KG1 (cell line): ENCODE results near the gene GJB6.

Experiments used
- DNase-seq: peaks from one replicate; lab custom pipeline; 2025; lab: John Stamatoyannopoulos, UW

GJB6 gene

DNA sequence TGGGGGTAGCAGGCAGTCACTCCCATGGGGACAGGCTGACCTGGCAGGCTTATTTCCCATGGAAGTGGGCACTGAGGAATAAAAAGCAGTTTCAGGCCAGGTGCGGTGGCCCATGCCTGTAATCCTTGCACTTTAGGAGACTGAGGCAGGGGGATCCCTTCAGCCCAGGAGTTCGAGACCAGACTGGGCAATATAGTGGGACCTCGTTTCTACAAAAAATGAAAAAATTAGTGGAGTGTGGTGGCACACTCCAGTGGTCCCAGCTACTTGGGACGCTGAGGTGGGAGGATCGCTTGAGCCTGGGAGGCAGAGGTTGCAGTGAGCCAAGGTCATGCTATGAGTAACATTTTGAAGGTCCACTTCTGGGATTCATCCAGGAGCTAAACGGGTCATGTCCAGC, 45.3 kb downstream of the GJB6 start:
- DNase-seq, result no peak

- DNase-seq, result no peak
These were observed 46.6 kb downstream of the GJB6 start for GRCh38 chr13:20185366-20186056.

GRCh38 chr13:20182231-20182846, 49.8 kb downstream of the GJB6 start:
- no peak for DNase-seq

DNA sequence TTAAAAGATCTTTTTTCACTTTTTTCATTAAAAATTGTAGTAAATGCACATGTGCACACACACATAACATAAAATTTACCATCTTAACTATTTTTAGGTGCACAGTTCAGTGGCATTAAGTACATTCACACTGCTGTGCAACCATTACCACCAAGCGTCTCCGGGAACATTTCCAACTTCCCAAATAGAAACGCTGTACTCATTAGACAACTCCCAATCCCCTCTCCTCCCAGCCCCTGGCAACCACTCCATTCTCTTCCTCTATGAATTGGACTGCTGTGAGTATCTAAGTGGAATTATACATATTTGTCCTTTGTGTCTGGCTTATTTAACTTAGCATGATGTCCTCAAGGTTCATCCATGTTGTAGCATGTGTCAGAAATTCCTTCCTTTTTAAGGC, 50.9 kb downstream of the GJB6 start:
- no peak for DNase-seq

DNA sequence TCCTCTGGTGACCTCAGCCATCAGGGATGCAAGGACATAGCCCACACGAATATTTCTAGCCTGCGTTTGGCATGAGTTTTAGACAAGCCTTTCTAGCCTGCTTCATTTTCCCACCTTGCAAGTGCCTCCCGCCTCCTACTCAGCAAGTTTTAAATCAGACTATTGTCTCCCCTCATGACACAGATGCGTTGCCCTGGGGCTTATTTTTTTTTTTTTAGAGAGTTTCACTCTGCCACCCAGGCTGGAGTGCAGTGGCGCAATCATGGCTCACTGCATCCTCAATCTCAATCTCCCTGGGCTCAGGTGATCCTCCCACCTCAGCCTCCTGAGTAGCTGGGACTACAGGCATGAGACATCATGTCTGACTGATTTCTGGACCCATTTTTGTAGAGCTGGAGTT, 54.0 kb downstream of the GJB6 start:
- no peak for DNase-seq

DNA sequence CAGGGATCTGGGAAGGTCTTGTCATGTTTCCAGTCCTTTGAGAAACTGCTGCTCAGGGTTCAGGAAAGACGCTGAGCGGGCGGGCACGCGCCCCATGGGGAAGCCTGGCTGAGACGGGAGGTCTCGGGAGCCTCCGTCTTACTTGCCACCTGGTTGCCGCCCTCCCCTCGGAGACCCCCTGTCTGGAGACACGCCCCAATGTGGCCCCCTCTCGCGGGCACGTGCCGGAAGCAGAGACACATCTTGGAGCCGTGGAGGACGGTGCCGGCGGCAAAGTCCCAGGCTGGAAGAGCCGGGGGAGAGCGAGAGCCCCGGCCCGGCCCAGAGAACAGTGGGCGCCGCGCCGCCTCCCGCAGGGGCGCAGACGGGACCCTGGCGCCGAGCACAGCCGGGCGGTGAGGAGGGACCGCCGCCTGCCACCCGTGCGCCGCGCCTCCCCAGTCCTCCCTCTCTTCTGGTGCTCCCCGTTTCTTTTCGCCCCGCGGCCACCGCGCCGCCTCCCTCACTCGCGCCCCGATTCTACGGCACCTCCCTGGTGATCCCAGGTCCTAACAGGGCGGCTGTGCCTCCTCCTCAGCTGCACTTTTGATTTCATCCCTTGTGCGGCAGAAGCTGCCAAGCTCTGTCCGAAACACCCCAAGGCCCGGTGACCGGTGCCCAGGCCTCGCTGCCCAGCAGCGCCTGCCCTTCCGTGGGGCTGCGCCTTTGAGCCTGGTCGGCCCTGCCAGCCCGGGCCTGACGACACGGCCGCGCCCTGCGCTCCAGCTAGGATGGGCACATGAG, 54.9 kb downstream of the GJB6 start:
- no peak for DNase-seq

DNA sequence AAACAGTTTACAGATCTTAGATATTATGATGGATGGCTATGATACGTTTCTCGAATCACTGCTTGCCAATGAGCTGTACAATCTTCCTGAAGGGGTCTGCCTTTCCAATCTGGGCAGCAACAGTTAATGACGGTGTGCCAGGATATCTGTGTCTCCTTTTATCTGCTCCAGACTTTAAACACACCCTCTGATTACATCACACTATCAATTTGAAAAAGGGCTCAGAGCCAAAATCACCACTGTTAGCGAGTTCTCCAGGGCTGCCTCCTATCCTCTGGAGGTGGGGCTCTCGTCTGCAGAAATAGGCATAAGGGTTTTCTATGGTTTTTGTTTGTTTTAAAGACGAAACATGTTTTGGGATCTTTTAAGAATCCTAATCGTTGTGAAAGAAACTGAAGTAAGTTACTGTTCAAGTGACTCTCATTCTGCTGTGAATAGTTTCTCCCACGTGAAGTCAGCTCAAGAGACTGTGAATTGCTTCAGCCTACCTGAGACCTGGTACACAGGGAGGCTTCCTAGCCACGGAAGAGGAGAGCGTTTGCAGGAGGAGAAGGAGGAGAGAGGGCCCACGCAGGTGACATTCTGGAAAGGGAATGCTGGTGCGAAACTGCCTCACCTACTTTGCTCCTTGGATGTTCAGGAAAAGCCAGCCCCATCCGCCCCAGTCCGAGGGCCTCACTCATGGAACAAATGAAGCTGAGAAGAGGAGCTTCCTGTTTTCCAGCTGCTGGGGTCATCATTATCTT, 56.0 kb downstream of the GJB6 start:
- no peak for DNase-seq

GRCh38 chr13:20175406-20175794, 56.7 kb downstream of the GJB6 start:
- DNase-seq, result no peak

- DNase-seq, result no peak
These were observed 57.3 kb downstream of the GJB6 start for GRCh38 chr13:20174656-20175405.

- DNase-seq, result no peak
These were observed 58.9 kb downstream of the GJB6 start for GRCh38 chr13:20173116-20173746.
